Measurements from ENCODE around the gene CBLL2.
"Not testable (repeated sequence)": the region's sequence is repeated elsewhere in the genome, so short reads cannot be mapped to it uniquely, and the experiment has no call there.

Gene CBLL2

DNA sequence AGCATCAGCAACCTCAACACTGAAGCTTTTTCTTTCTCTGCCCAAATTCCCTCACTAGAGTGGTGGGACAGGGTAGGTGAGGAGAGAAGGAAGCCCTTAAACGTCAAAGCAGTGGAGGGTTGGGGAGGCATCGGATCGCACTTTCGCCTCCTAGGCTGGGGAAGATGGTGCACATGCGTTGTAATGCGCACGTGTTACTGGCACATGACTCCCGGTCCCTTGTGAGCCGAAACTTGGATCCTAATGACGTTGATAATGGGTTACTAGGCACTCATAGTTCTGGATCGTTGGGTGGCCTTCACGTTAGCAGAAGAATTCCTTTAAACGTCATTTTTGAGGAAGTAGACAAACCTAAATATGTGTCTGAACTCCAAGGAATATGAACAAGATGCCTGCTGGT lies at the start of gene CBLL2:
Gene CBLL2, plus strand, starts transcription at position 301 of the 400 bp plus-strand sequence. Its CDS starts 79 bp downstream, at position 380.
- no peak for DNase-seq

DNA sequence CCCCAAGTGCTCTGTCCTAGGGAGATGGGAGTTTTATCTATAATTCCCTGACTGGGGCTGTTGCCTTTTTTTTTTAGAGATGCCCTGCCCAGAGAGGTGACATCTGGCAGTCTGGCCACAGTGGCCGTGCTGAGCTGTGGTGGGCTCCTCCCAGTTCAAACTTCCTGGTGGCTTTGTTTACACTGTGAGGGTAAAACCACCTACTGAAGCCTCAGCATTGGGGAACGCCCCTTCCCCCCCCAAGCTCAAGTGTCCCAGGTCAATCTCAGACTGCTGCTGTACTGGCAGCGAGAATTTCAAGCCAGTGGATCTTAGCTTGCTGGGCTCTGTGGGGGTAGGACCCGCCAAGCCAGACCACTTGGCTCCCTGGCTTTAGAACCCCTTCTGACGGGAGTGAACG lies 38.3 kb upstream of the CBLL2 start:
- no peak for DNase-seq

DNA sequence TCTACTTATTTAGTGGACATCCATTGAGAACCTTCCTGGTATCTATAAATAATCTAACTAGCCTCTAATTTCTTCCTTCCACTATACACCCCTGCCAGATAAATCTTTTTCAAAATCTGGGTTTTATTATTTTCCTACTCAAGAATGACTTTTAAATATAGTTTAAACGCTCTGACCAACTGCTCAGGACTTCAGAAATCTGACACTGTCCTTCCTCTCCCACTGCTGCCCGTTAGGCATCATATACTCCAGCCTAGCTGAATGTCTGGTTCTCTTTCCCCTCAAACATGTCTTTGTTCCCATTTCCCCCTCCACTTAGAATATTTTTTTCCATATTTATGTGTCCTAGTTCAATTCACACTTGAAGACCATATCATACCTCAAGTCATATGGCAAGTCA lies 35.2 kb upstream of the CBLL2 start:
- no peak for DNase-seq

GRCh38 chrX:22246620-22247019 lies 26.1 kb upstream of the CBLL2 start:
- no peak for DNase-seq

- no peak for DNase-seq
These were observed 25.5 kb upstream of the CBLL2 start for GRCh38 chrX:22247169-22247568.

DNA sequence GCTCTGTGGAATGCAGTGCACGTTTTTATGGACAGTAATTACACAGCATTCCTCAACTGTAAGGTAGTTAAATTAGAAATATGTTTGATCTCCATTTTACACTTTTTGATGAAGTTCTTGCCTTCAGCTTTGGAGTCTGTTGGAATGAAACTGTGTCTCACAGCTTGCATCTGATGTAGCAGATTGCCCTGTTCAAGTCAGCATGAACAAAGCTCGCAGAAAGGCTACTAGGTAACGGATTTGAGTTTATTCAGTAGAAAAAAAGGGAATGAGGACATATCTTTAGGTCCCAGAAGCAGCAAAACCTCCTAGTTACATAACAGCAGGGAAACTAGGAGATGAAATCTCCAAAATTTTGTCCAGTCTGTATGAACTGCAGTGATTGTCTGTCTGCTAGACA lies 24.3 kb upstream of the CBLL2 start:
- no peak for DNase-seq

GRCh38 chrX:22249371-22249770 lies 23.3 kb upstream of the CBLL2 start:
- no peak for DNase-seq

DNA sequence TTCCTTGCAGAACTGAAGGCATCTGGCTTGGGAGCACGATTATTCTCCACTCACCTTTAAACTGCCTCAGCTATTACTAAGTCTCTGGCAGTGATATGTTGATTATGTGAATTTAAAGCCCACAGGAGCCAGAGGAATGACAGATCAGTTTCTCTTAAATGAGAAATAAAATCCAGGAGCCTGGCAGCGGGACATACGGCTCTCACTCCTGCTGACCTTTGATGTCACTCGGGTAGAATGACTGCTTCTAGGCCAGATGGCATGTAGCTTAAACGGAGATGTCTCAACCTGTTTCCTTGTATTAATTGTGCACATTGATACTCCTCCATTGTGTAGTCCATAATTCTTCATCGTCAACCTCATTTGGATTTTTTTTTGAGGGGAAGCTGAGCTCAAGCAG lies 4.0 kb upstream of the CBLL2 start:
- DNase-seq: no peak

DNA sequence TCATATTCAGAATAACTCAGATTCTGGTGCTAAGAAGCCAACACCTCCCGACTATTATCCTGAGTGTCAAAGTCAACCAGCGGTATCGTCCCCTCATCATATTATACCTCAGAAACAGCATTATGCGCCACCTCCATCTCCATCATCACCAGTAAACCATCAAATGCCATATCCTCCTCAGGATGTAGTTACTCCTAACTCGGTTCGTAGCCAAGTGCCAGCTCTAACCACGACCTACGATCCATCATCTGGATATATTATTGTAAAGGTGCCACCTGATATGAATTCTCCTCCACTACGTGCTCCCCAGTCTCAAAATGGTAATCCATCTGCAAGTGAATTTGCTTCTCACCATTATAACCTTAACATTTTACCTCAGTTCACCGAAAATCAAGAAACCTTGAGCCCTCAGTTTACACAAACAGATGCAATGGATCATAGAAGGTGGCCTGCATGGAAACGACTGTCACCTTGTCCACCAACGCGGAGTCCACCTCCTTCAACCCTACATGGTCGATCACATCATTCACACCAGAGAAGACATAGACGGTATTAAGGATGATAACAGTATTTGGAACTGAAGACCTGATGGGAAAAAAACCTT lies 1.1 kb downstream of the CBLL2 start:
- DNase-seq: no peak

DNA sequence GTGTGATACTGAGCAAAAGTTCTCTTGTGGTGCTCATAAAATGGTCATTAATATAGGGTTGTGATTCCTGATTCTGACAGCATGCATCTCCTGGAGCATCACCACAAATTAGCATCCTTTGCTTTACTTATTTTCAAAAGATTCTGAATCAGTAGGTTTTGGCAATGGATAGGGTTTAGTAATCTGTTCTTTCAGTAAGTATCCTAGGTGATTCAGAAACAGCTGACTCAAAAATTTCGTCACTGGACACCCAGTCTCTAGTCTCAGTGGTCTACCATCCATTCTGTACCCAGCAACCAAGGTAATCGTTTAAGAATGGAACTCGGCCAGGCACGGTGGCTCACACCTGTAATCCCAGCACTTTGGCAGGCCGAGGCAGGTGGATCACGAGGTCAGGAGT lies 4.1 kb downstream of the CBLL2 start:
- no peak for DNase-seq

DNA sequence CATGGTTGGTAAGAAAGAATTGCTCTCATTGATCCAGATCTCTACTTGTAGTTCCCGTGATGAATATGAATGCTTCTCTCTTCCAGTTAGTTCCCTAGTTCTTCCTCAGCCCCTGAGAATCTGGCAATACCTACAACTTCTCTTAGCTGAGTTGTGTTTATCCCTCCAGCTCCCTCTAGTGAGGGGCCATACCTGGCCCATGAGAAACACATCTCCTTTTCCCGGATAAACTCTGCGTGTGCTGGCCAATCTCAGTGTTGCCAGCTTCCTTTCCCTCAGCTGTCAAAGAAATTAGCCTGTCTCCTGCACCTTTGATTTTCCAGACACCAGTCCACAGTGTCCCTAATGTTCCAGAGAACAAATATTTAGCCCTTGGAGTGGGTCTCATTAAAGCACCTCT lies 5.7 kb downstream of the CBLL2 start:
- no peak for DNase-seq

DNA sequence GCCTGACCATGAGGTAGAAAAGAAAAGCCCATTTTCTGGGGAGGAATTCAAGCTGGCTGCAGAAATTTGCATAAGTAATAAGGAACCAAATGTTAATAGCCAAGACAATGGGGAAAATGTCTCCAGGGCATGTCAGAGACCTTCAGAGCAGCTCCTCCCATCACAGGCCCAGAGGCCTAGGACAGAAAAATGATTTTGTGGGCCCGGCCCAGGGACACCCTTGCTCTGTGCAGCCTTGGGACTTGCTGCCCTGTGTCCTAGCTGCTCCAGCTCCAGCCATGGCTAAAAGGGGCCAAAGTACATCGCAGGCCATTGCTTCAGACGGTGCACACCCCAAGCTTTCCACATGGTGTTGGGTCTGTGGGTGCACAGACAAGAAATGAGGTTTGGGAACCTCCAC lies 16.5 kb downstream of the CBLL2 start:
- not testable (repeated sequence) for DNase-seq

DNA sequence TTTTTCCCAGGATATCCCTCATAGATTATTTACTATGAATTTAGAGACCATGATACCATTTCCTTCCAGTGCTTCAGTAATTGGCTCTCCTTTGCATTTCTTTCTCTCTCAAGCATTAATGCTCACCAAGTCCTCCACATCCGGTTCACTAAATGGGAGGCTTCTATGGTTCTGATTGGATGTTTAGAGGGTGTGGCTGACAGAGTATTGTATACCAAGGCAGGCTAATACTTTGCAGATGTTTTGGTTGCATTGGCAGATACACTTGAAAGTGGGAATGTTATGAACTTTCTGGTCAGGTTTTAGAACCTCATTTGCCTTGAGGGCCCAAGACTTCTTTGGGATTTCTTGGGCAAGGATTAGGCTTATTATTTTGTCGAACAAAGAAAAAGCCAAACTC lies 24.2 kb downstream of the CBLL2 start:
- no peak for DNase-seq

GRCh38 chrX:22300130-22300529 lies 27.4 kb downstream of the CBLL2 start:
- DNase-seq: no peak

DNA sequence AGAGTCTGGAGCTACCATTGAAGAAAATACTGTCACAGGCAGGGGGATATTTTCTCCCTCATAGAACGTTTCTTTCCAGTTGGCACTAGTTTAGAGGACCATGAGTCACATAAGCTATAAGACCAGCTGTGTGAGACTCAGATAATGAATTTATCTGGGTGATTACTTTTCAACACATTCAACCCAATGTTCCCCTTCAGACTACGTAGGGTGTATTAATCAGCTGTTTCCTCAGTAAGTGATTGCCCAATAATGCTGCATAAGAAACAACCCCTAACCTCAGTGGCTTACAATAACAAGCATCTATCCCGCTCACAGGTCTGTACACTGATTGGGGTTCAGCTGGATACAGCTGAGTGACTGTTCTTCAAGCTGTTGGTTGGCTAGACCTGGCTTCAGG lies 38.1 kb downstream of the CBLL2 start:
- DNase-seq: no peak

GRCh38 chrX:22313766-22314165 lies 41.1 kb downstream of the CBLL2 start:
- no peak for DNase-seq

GRCh38 chrX:22314211-22314610 lies 41.5 kb downstream of the CBLL2 start:
- DNase-seq: no peak

DNA sequence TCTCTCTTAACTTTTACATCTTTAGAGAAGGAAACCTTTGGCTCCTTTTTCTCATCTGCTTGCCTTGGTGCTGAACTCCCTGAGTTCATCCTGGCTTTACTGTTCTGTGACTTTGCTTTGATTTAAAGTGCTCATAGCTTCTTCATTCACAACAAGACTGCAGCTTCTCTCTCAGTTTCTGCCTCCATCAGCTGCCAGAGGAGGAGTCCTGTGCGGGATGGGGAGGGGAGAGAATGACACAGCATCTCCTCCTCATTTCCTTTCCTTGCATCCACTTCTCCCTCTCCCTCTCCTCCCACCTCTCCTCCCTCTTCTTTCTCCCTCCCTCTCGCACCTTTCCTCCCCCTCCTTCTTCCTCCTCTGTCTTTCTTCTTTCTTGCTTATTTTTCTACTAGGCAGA lies 42.0 kb downstream of the CBLL2 start:
- DNase-seq: no peak

DNA sequence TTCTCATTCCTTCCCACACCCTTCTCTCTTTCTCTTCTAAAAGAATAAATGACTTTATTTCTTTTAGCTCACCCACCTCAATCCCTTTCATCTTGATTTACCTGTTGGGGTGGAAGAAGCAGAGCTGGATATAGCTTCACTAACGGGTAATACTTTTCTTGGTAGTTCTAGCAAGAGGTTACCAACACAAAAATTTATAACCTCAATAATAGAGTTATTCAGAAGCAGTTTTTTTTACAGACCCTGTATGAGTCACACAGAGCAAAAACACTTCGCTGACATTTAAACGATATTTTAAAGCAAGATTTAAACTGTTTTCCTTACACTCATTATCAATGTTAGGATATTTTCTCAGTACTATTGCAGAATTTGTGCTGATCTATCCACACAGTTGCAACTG lies 42.4 kb downstream of the CBLL2 start:
- no peak for DNase-seq

- no peak for DNase-seq
These were observed 47.6 kb downstream of the CBLL2 start for GRCh38 chrX:22320236-22320873.

- DNase-seq: no peak
These were observed 50.8 kb downstream of the CBLL2 start for GRCh38 chrX:22323541-22323940.
